PFSK-1 (cell line): ENCODE measurements around the gene TEX2.

Source experiments
- FOXP2 ChIP-seq: optimal IDR thresholded peaks from 2 replicates; pipeline ENCODE3; 2011; ENCODE audit warnings: borderline replicate concordance, control low read depth, inconsistent platforms; ENCODE audit not compliant: insufficient read depth; ENCODE audit errors: extremely low read length, extremely low read depth
- POLR2AphosphoS5 ChIP-seq: IDR thresholded peaks from 2 replicates; pipeline ENCODE4 v1.6.1; 2012; ENCODE audit warnings: low read depth, mild to moderate bottlenecking, control low read depth, low read length, moderate library complexity
- SIN3A ChIP-seq: IDR thresholded peaks from 2 replicates; pipeline ENCODE4 v1.6.1; 2012; ENCODE audit warnings: mild to moderate bottlenecking, low read length, moderate library complexity, borderline replicate concordance; ENCODE audit not compliant: insufficient read depth
- TAF1 ChIP-seq: IDR thresholded peaks from 2 replicates; pipeline ENCODE4 v1.6.1; 2012; ENCODE audit warnings: low read length, control low read depth, borderline replicate concordance; ENCODE audit not compliant: insufficient read depth
- TF ChIP-seq, protein P1 (sequence below), 2 experiments: IDR thresholded peaks; 2 replicates each; pipeline versions ENCODE4 v1.6.1 to v1.8.0; 2011 to 2012; ENCODE audit warnings: low read depth in 2 of 2, low read length in 2 of 2, control low read depth in 1 of 2, inconsistent platforms in 1 of 2, mild to moderate bottlenecking in 1 of 2, moderate library complexity in 1 of 2; ENCODE audit not compliant: insufficient read depth in 1 of 2

Gene TEX2

DNA sequence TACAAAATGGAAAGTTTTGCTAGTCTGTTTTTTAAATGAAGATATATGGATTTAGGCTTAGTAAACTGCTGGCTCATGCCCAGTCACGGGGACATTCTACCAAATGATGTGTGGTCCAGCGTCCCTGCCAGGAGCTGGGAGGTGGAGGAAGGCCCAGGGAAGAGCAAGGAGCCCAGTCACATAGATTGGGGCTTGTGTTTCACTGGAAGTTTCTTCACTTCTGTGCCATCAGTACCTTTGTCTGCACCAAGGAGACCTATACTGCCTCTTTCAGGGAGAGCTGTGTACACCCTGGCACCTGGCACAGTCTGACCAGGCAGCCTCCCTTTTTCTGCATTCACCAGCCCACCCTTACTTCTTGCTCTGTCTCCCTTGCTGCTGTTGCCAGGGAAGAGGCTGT, 100.5 kb downstream of the TEX2 start:
- TF ChIP-seq, protein P1, sequence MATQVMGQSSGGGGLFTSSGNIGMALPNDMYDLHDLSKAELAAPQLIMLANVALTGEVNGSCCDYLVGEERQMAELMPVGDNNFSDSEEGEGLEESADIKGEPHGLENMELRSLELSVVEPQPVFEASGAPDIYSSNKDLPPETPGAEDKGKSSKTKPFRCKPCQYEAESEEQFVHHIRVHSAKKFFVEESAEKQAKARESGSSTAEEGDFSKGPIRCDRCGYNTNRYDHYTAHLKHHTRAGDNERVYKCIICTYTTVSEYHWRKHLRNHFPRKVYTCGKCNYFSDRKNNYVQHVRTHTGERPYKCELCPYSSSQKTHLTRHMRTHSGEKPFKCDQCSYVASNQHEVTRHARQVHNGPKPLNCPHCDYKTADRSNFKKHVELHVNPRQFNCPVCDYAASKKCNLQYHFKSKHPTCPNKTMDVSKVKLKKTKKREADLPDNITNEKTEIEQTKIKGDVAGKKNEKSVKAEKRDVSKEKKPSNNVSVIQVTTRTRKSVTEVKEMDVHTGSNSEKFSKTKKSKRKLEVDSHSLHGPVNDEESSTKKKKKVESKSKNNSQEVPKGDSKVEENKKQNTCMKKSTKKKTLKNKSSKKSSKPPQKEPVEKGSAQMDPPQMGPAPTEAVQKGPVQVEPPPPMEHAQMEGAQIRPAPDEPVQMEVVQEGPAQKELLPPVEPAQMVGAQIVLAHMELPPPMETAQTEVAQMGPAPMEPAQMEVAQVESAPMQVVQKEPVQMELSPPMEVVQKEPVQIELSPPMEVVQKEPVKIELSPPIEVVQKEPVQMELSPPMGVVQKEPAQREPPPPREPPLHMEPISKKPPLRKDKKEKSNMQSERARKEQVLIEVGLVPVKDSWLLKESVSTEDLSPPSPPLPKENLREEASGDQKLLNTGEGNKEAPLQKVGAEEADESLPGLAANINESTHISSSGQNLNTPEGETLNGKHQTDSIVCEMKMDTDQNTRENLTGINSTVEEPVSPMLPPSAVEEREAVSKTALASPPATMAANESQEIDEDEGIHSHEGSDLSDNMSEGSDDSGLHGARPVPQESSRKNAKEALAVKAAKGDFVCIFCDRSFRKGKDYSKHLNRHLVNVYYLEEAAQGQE (IDR thresholded peaks at IDR 0.05; ENCODE audit: insufficient read depth in 1 of 2, low read depth in 2 of 2, low read length in 2 of 2): no peak
- TF ChIP-seq TAF1 (no peak), POLR2AphosphoS5 (no peak), SIN3A (no peak), FOXP2 (no peak)

DNA sequence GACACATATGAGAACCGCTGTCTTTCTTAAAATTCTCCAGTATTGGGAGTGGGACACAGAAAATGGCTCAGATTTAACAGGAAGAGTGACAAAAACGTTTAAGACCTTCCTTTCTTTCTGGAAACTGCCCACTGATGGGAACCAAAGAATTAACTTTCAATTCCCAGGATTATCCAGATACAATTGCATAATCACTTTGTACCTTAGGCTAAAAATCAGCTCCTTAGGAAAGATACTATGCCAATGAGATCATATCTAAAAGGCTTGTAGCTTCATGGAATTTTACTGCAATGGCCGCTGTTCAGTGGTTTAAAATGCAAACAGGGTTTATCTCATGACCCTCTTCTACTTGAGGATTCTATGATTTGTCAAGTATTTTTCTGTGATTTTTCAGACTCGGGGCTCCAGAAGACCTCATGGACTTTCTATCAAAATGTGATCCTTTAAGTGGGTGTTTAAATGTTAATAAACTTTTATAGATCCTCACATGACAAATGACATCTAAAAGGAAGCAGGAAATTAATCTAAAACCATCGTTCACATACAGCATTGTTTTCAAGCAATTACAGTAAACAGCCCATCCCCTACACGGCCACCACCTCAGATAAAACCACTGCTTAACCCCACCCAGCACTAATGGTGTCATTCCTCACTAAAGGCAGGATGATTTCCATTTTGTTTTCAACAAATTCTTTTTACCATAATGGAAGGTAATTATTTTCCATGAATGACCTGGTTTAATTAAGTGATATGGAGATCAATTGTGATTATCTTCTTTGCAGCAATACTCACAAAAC, 101.5 kb downstream of the TEX2 start:
- no peak for TF ChIP-seq SIN3A
- no peak for TF ChIP-seq POLR2AphosphoS5
- TF ChIP-seq, protein P1 (IDR thresholded peaks at IDR 0.05; ENCODE audit: insufficient read depth in 1 of 2, low read depth in 2 of 2, low read length in 2 of 2): no peak
- no peak for TF ChIP-seq FOXP2
- no peak for TF ChIP-seq TAF1

DNA sequence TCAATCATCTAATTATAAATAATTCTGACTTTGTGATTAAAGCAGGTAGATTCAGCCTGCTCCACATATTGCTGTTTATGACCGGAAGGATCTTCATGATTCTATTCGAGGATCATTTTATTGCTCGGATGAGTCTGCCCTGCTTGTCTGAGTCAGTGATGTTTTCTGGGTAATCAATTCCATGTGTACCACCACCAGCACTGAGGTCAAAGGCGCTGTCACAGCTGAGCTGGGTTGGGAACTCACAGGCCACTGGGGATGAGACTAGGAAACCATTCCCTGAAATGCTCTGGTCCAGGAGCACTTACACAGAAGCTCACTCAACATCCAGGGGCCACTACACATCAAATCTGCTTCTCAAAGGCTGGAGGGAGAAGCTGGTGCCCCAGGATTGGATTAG, 102.7 kb downstream of the TEX2 start:
- TF ChIP-seq POLR2AphosphoS5: no peak
- TF ChIP-seq, protein P1 (IDR thresholded peaks at IDR 0.05; ENCODE audit: insufficient read depth in 1 of 2, low read depth in 2 of 2, low read length in 2 of 2): no peak
- no peak for TF ChIP-seq FOXP2
- no peak for TF ChIP-seq TAF1
- no peak for TF ChIP-seq SIN3A

DNA sequence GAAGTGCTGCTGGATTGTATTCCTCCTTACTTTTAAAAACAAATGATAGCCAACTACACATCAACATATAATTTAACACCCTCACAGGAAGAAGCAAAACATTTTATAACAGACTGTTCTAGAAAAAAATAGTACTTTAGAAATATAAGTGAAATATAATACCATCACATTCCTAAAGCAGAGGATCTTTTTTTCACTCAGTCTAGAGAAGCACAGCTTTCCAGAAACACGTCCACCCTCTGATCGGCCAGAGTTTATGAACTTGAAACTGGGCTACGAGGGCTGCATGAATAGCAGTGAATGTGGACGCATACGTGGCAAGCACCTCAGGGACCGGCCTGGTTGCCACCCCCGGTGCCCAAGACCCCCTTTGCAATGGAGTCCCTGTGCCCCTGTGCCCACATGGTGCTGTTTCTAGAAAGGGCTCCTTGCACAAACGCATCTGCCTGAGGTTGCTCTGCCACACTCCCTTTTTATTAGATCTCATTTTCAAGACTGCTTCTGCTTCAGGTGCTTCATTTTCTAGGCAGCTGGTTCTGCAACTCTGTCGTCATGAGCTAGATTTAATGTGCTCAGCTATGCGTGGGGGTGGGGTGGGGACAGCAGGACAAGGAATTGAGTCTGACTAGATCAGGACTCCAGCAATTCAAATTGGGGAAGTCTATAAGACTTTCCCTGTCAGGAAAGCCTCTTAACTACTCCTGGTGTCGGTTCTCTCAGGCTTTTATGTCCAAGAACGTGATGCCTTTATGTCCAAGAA, 104.0 kb downstream of the TEX2 start:
- TF ChIP-seq POLR2AphosphoS5 (no peak), FOXP2 (no peak), SIN3A (no peak), TAF1 (no peak)
- TF ChIP-seq, protein P1 (IDR thresholded peaks at IDR 0.05; ENCODE audit: insufficient read depth in 1 of 2, low read depth in 2 of 2, low read length in 2 of 2): no peak
